ENCODE measurements around the gene TRMT1.

Gene TRMT1

DNA sequence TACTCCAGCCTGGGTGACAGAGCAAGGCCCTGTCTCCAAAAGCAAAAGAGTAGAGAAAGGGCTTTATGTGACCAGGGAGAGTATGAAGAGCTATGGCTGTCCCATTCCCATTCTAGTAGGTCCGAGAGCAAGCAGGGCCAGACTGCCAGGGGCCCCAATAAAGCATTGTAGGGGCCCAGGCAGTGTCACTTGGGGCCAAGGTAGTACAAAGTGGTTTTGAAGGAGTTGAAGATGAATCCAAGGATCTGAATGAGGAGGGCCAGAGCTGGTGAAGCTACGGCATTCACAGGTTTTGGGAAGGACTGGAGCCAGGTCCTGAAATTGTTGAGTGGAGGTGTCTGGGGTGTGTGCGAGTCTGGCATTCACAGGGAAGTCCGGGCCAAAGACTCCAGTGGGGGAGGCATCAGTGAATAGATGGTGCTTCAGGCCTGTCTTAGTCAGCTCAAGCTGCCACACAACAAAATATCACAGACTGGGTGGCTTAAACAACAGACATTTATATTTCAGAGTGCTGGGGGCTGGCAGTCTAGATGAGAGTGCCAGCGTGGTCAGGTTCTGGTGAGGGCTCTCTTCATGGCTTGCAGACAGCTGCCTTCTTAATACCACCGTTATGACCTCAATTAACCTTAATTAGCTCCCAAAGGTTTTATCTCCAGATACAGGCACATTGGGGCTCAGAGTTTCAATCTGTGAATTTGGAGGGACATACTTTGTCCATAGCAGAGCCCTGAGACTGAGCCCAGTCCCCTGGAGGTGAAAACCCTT is 11.5 kb upstream of the TRMT1 start:
- in situ Hi-C loops (cut with HindIII; ENCODE audit: low sequenced_read_pairs), result no loop called here

- in situ Hi-C loops (cut with HindIII; ENCODE audit: low sequenced_read_pairs), result no loop called here
These were observed 10.5 kb upstream of the TRMT1 start for GRCh38 chr19:13127051-13127450.

GRCh38 chr19:13122980-13123957 is 6.7 kb upstream of the TRMT1 start:
- in situ Hi-C loops (cut with HindIII; ENCODE audit: low sequenced_read_pairs), result no loop called here

- in situ Hi-C loops (cut with HindIII; ENCODE audit: low sequenced_read_pairs), result no loop called here
These were observed 5.8 kb upstream of the TRMT1 start for GRCh38 chr19:13122275-13122878.

DNA sequence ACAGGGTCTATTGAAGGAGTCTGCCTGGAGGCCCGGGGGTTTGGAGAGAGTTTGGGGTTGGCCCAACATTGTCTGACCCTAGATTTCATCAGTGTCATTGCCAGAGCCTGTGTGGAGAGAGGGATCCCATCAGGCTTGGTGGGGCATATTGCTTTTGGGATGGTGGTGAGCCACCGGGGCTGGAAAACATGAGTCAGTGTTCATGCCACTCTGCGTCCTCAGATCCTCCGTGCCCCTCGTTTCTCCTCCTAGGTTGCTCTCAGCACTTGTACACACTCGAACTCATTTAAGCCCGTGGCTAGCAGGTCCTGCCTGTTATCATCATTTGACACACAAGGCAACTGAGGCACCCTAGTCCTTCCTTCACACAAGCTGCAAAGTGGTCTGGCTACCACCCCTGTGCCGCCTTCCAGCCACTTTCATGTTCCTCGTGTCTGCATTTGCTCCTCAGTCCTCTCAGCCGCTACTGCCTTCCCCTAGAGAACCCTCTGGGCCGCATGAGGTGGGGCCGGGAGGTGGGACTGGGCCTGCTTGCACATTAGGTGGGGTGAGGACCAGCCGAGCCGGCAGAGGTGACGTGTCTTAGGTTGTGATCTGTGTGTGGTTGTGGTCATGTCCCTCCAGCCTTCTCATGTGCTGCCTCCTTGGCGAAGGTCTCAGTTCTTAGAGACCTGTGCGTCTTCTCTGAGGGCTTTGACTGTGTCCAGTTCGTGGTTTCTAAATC is 5.2 kb upstream of the TRMT1 start:
- in situ Hi-C loops (cut with HindIII; ENCODE audit: low sequenced_read_pairs), result no loop called here

DNA sequence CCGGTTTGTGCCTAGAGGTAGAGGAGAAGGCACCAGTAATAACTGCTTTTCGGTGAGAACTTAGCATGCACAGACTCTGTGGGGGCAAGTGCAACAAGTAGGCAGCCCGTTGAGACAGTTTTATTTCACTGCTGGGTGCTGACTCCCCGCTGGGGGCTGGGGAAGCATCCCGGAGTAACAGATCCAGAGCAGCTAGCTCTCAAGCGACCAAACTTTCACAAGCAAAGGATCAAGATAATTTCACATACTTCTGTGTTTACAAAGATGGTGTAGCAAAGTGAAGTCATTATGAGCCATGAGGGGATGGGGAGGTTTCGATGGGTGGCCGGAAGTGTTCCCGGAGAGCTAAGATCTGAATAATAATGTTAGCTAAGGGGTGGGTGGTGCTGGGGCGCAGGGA is 4.3 kb upstream of the TRMT1 start:
- in situ Hi-C loops (cut with HindIII; ENCODE audit: low sequenced_read_pairs), result no loop called here

DNA sequence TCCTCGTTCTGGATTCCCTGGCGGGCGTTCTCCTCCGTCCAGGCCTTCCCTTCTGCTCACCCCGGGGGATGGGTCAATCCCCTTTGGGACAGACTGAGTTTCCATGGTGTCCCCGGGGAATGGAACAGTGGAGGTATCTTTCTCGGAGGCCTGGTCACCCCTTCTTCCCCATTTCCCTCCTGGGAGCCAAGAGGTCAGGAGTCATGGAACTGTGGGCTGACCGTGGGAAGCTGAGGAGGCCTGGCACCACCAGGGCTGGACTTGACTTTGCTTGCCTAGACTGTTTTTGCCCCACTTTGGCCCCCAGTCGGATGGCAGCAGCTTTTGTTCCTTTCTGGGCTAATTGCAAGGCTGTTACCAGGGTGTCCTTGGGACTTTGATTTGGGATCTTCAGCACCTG is 3.5 kb upstream of the TRMT1 start:
- in situ Hi-C loops (cut with HindIII; ENCODE audit: low sequenced_read_pairs), result no loop called here

DNA sequence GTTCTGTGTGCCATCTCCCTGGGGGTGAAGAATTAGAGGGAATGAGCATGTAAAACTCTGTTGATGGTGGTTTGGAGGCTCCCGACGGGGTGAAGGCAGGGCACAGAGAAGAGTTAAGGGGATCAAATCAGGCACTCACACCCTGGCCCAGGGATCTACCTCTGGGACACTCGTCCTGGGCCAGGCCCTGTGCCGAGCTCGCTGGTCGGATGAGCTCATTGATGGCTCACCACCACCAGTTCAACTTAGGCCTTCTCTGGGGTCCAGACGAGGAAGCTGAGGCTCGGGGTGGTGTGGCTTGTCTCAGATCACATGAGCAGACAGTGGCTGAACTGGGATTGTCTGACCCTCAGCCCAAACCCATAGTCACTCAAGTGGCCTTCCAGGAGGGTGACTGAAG is 3.1 kb upstream of the TRMT1 start:
- in situ Hi-C loops (cut with HindIII; ENCODE audit: low sequenced_read_pairs), result no loop called here

DNA sequence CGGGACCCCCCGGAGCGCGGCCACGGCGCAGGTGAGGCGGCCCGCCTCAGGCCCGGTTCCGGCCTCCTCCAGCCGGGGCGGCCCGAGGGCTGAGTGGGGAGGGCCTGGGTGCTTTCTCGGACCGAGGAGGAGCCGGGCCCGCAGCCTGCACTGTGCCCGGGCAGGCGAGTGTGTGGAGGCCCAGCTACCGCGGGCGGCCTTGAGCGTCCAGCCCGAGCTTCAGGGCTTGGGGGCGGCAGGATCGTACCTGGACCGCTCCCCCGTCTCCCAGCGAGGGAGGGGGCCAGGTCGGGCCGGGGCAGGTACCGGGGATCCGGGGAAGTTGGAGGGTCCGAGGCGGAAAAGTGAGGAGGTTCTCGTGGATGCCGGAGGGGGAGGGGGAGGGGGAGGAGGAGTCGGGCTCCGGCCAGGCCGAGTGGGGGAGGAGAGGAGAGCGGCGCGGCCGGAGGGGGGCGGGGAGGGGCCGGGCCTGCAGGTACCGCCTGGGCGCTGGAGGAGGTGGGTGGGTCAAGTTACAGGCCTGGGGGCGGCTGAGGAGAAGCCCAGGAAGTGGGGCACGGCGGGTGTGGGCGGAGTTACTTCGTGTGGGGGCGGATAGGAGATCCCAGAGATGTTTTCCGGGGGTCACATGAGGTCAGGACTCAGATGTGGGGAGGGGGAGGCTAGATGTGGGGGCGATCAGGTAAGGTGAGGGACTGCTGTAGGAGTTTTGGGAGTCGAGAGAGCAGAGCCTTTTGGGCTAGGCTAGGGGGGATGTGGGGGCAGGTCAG is 2.1 kb upstream of the TRMT1 start:
- in situ Hi-C loops (cut with HindIII; ENCODE audit: low sequenced_read_pairs), result no loop called here

GRCh38 chr19:13117772-13118423 is 1.4 kb upstream of the TRMT1 start, which contains the start of gene NACC1:
Gene NACC1 (plus strand): TSS chr19:13118264. CDS start chr19:13135208, 16,944 bp downstream.
- in situ Hi-C loops (cut with HindIII; ENCODE audit: low sequenced_read_pairs), result no loop called here

DNA sequence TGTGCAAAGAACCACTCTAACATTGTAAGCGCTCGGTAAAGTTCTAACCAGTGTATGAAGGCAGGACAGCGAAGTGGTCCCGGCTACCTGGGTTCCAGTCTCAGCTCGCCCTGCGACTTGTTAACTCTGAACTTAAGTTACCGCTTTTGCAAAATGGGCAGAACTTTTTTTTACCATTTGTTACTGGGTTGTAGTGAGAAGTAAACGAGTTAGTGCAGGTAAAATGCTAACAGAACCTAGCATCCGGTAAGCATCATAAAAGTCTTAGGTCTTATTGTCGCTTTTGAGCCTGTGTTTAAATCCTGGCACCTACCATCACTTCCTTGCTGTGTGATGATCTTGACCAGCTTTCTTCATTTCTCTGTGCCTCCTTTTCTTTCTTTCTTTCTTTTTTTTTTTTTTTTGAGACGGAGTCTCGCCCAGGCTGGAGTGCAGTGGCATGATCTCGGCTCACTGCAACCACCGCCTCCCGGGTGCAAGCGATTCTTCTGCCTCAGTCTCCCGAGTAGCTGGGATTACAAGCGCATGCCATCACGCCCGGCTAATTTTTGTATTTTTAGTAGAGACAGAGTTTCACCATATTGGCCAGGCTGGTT is 734 bp upstream of the TRMT1 start:
- in situ Hi-C loops (cut with HindIII; ENCODE audit: low sequenced_read_pairs), result no loop called here

DNA sequence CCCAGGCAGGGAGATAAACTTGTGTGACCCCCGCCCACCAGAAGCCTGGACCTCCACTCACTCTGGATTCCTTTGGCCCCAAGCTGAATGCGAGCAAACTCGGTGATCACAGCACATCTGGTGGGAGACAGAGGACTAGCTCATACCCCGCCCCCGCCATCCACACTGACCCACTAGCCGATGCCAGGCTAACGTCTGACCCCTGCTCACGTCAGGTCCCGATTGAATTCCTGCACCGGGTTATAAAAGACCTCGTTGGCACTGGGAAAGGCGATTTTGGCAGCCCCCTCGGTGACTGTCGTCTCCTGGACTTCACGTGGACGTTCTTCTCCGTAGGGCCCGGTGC is 631 bp downstream of the TRMT1 start:
- in situ Hi-C loops (cut with HindIII; ENCODE audit: low sequenced_read_pairs), result no loop called here

DNA sequence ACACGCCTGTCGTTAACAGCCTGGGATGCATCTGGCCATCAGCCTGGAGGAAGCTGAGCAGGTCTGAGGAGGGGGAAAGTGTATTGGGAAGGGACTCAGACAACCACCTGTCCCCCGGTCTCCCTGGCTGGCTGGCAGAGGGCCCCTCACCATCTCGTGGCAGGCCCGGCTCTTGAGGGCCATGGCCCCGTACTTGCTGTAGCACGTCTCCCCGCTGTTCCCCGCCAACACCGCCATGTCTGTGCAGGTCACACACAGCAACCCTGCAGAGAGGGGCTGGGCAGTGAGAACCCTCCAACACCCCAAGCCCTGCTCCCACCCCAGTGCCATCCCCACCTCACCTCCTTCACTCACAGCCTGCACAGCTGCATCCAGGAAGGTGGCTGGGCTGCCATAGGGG is 4.0 kb downstream of the TRMT1 start:
- in situ Hi-C loops (cut with HindIII; ENCODE audit: low sequenced_read_pairs), result no loop called here

- in situ Hi-C loops (cut with HindIII; ENCODE audit: low sequenced_read_pairs), result no loop called here
These were observed 6.4 kb downstream of the TRMT1 start for GRCh38 chr19:13110099-13110610.

DNA sequence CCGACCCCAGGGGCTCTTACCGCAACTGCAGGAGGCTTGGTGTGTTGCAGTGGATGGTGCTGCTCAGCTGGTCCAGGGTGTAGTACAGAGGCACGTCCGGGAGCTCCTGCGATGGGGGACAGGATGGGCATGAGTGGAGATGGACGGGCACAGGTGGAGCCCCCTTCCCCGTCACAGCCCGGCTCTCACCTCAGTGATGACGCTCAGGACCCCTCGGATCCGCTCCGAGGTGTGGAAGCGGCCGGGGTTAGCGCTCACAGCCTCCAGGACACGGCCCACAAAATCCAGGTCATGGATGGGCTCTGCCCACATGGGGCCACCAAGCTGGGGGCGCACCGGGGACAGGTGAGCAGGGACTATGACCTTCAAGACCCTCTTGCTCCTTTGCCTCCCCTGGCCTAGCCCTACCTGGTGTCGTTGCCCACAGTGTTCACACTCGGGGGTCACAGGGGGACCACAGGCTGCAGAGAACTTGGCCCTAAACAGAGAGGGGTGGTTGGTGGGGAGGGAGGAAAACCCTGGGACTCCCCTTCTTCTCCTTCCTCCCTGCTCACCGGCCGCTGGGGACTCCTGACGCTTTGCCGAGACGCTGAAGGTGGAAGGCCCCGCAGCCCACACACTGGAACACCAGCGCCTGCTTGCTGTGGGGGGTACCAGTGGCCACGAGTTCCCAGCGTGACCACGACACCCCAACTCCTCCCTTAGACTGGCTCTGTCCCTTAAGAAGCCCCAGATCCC is 7.0 kb downstream of the TRMT1 start:
- in situ Hi-C loops (cut with HindIII; ENCODE audit: low sequenced_read_pairs), result no loop called here

- in situ Hi-C loops (cut with HindIII; ENCODE audit: low sequenced_read_pairs), result no loop called here
These were observed 11.5 kb downstream of the TRMT1 start for GRCh38 chr19:13104848-13105711.

DNA sequence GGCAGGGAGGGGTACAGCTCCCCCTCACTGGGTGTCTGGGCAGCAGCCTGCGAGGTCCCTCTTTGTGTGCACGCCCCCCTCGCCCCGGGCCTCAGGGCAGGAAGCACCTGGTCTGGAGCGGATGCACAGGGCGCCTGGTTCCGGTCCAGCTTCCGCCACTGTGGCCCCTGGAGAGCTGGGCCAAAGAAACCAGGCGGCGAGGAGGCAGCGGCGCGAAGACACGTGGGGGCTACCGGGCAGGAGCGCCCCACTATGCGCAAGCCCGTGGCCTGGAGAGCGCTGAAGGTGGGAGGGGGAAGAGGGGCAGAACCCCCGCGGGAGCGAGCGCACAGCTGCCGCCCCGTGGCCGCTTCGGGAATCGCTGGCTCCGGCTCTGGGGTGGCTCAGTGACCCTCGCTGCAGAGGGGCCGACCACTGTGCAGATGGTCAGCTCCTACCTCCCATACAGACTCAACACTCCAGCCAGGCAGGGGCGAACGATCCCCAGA is 12.1 kb downstream of the TRMT1 start:
- in situ Hi-C loops (cut with HindIII; ENCODE audit: low sequenced_read_pairs), result no loop called here

All from DLD1 (cell line).